H1 (cell line): Measurements from ENCODE around the gene KRT7. TPM values are rescaled to one million over a fixed set of nuclear protein-coding genes. Genes with fewer than 3 reads are reported as not detected.

Experiments
- CTCF ChIA-PET: fragments of 300-600 bp; sonication (Branson Sonifier 250); formaldehyde crosslinking; loops from one replicate; lab custom pipeline; 2021; ENCODE audit not compliant: partially characterized antibody; lab: Charles Lee
- POLR2A ChIA-PET: fragments of 300-600 bp; sonication (Branson Sonifier 250); formaldehyde crosslinking; loops from one replicate; lab custom pipeline; 2021; ENCODE audit warnings: inconsistent platforms; ENCODE audit not compliant: partially characterized antibody; lab: Charles Lee
- DNase-seq, 2 experiments: peaks; one replicate each; pipeline versions ENCODE4 v3.0.0 to v3.0.0-alpha.2; 2010 to 2022; ENCODE audit warnings: low spot score in 2 of 2, low read depth in 1 of 2, mixed read lengths in 1 of 2
- FAIRE-seq: peaks from 2 replicates; lab custom pipeline; 2011; peaks lifted over from hg19 to GRCh38; lab: Jason Lieb, UNC
- H2AFZ ChIP-seq: 2 replicates; pipeline ENCODE4 v1.8.1; 2012; ENCODE audit warnings: low read length, inconsistent platforms
- H2AK5ac ChIP-seq: 2 replicates; pipeline ENCODE4 v1.6.1; 2013; ENCODE audit warnings: low read depth, low read length
- H2BK120ac ChIP-seq: replicated peaks from 2 replicates; pipeline ENCODE3; 2013; ENCODE audit warnings: low read depth, low read length, inconsistent platforms
- H2BK12ac ChIP-seq: 2 replicates; pipeline ENCODE4 v1.6.1; 2013; ENCODE audit warnings: low read depth, low read length
- H2BK15ac ChIP-seq: 2 replicates; pipeline ENCODE4 v1.6.1; 2013; ENCODE audit warnings: low read length
- H2BK20ac ChIP-seq: 2 replicates; pipeline ENCODE4 v1.6.1; 2013; ENCODE audit warnings: low read length
- H2BK5ac ChIP-seq: 2 replicates; pipeline ENCODE4 v1.6.1; 2013; ENCODE audit warnings: low read depth, low read length
- H3K14ac ChIP-seq: 2 replicates; pipeline ENCODE4 v1.6.1; 2013; ENCODE audit warnings: inconsistent platforms; ENCODE audit not compliant: insufficient read length
- H3K18ac ChIP-seq: 2 replicates; pipeline ENCODE4 v1.6.1; 2013; ENCODE audit warnings: low read length; ENCODE audit errors: extremely low read depth
- H3K23ac ChIP-seq: 2 replicates; pipeline ENCODE4 v1.6.1; 2013; ENCODE audit warnings: inconsistent platforms; ENCODE audit not compliant: insufficient read length
- H3K23me2 ChIP-seq: 2 replicates; pipeline ENCODE4 v1.6.1; 2013; ENCODE audit warnings: low read depth, low read length
- H3K27ac ChIP-seq: 2 replicates; pipeline ENCODE4 v1.6.1; 2011; ENCODE audit warnings: low read depth, low read length, inconsistent platforms
- H3K27me3 ChIP-seq, 4 experiments: replicated peaks in 1 of 4; 1 replicate in 1 of 4; 2 replicates in 3 of 4; pipeline versions ENCODE4 v1.6.1 to v1.8.1; 2011 to 2013; ENCODE audit warnings: low read length in 3 of 4, mild to moderate bottlenecking in 3 of 4, inconsistent platforms in 2 of 4, mixed read lengths in 2 of 4, moderate library complexity in 1 of 4; ENCODE audit not compliant: control insufficient read depth in 3 of 4, insufficient read depth in 3 of 4; ENCODE audit errors: extremely low read depth in 1 of 4
- H3K36me3 ChIP-seq, 4 experiments: 2 replicates each; pipeline versions ENCODE4 v1.6.1 to v1.8.1; 2011 to 2013; ENCODE audit warnings: mild to moderate bottlenecking in 4 of 4, low read length in 3 of 4, moderate library complexity in 2 of 4, control low read depth in 1 of 4, inconsistent platforms in 1 of 4; ENCODE audit not compliant: insufficient read depth in 4 of 4, control insufficient read depth in 2 of 4
- H3K4ac ChIP-seq: replicated peaks from 2 replicates; pipeline ENCODE3; 2013; ENCODE audit warnings: low read length, low read depth, mixed read lengths, inconsistent platforms; ENCODE audit not compliant: insufficient read length
- H3K4me1 ChIP-seq, 4 experiments: replicated peaks in 1 of 4; 1 replicate in 1 of 4; 2 replicates in 3 of 4; pipeline versions ENCODE4 v1.6.1 to v1.8.1; 2011 to 2013; ENCODE audit warnings: low read length in 3 of 4, inconsistent platforms in 2 of 4, mixed read lengths in 1 of 4; ENCODE audit not compliant: insufficient read depth in 4 of 4, control insufficient read depth in 3 of 4
- H3K4me2 ChIP-seq, 2 experiments: 2 replicates each; pipeline versions ENCODE4 v1.6.1 to v1.8.1; 2011 to 2013; ENCODE audit warnings: low read depth in 2 of 2, low read length in 2 of 2, control low read depth in 1 of 2, inconsistent platforms in 1 of 2, mild to moderate bottlenecking in 1 of 2; ENCODE audit not compliant: insufficient read depth in 1 of 2
- H3K4me3 ChIP-seq, 4 experiments: fragments of 200-600, 300-600 bp in 1 of 4; sonication (generic), shearing (Covaris generic), sonication (Bioruptor Twin) in 1 of 4; 2 replicates each; pipeline versions ENCODE4 v1.5.1 to v1.8.1; 2011 to 2016; ENCODE audit warnings: low read length in 4 of 4, low read depth in 3 of 4, control low read depth in 2 of 4, inconsistent platforms in 2 of 4, mild to moderate bottlenecking in 2 of 4, mixed read lengths in 1 of 4, moderate library complexity in 1 of 4; ENCODE audit not compliant: insufficient read depth in 2 of 4; ENCODE audit errors: extremely low read depth in 1 of 4
- H3K56ac ChIP-seq: replicated peaks from 2 replicates; pipeline ENCODE3; 2013; ENCODE audit warnings: low read depth, mild to moderate bottlenecking, mixed read lengths, low read length, inconsistent platforms; ENCODE audit not compliant: insufficient read length
- H3K79me1 ChIP-seq: 2 replicates; pipeline ENCODE4 v1.6.1; 2013; ENCODE audit warnings: low read depth, low read length, control low read depth
- H3K79me2 ChIP-seq, 2 experiments: 2 replicates each; pipeline versions ENCODE4 v1.6.1 to v1.8.1; 2012 to 2013; ENCODE audit warnings: low read length in 2 of 2, mild to moderate bottlenecking in 2 of 2, inconsistent platforms in 1 of 2; ENCODE audit not compliant: insufficient read depth in 2 of 2, control insufficient read depth in 1 of 2
- H3K9ac ChIP-seq, 4 experiments: replicated peaks in 1 of 4; 1 replicate in 1 of 4; 2 replicates in 3 of 4; pipeline versions ENCODE4 v1.6.1 to v1.8.1; 2011 to 2013; ENCODE audit warnings: low read depth in 3 of 4, low read length in 3 of 4, control low read depth in 2 of 4, mild to moderate bottlenecking in 2 of 4, moderate library complexity in 2 of 4, inconsistent platforms in 1 of 4; ENCODE audit errors: extremely low read depth in 1 of 4
- H3K9me3 ChIP-seq, 2 experiments: 2 replicates each; pipeline versions ENCODE4 v1.6.1 to v1.8.1; 2012 to 2013; ENCODE audit warnings: mild to moderate bottlenecking in 2 of 2, moderate library complexity in 2 of 2, control low read depth in 1 of 2, inconsistent platforms in 1 of 2, low read depth in 1 of 2, low read length in 1 of 2, mixed read lengths in 1 of 2; ENCODE audit not compliant: insufficient read depth in 2 of 2
- H4K20me1 ChIP-seq, 2 experiments: replicated peaks in 1 of 2; 2 replicates each; pipeline versions ENCODE3 to v1.8.1; 2011 to 2013; ENCODE audit warnings: inconsistent platforms in 2 of 2, low read length in 2 of 2, mild to moderate bottlenecking in 1 of 2; ENCODE audit not compliant: insufficient read depth in 2 of 2, control insufficient read depth in 1 of 2
- H4K5ac ChIP-seq: 2 replicates; pipeline ENCODE4 v1.6.1; 2013; ENCODE audit warnings: low read length, low read depth, mixed read lengths, inconsistent platforms; ENCODE audit not compliant: insufficient read length
- H4K8ac ChIP-seq: 2 replicates; pipeline ENCODE4 v1.8.0; 2013; ENCODE audit warnings: mild to moderate bottlenecking, moderate library complexity, low read length, inconsistent platforms; ENCODE audit not compliant: insufficient read depth; ENCODE audit errors: extremely low read depth
- H4K91ac ChIP-seq: replicated peaks from 2 replicates; pipeline ENCODE3; 2013; ENCODE audit warnings: low read length, mixed read lengths, inconsistent platforms; ENCODE audit not compliant: insufficient read length
- CHD1 ChIP-seq: IDR thresholded peaks from 2 replicates; pipeline ENCODE4 v1.6.1; 2012; ENCODE audit warnings: low read depth, low read length, improper control_type of control experiment
- PHF8 ChIP-seq: fragments of 200-600 bp; sonication (generic); conservative IDR thresholded peaks from 2 replicates; pipeline ENCODE4 v1.7.1; 2012; ENCODE audit warnings: low read depth, mild to moderate bottlenecking, inconsistent platforms, low read length, moderate library complexity
- POLR2AphosphoS5 ChIP-seq: IDR thresholded peaks from 2 replicates; pipeline ENCODE4 v1.6.1; 2011; ENCODE audit warnings: low read depth, low read length
- SIN3A ChIP-seq, 2 experiments: IDR thresholded peaks in 1 of 2; conservative IDR thresholded peaks in 1 of 2; 2 replicates each; pipeline ENCODE4 v1.6.1; 2011 to 2012; ENCODE audit warnings: low read length in 2 of 2, improper control_type of control experiment in 1 of 2, low read depth in 1 of 2, mild to moderate bottlenecking in 1 of 2
- TAF7 ChIP-seq: optimal IDR thresholded peaks from 2 replicates; pipeline ENCODE3; 2011; ENCODE audit warnings: low read depth, mild to moderate bottlenecking, inconsistent platforms, low read length, moderate library complexity, borderline replicate concordance
- WGBS, 2 experiments: shearing (Covaris generic) in 1 of 2; methylation state at CpG; one replicate each; pipeline versions ENCODE4 v1.1.6 to v1.1.7; 2013 to 2015; ENCODE audit warnings: low lambda C conversion rate in 2 of 2, mixed read lengths in 2 of 2, inconsistent platforms in 1 of 2, low coverage in 1 of 2, missing lambda C conversion rate in 1 of 2; ENCODE audit not compliant: insufficient replicate concordance in 2 of 2, insufficient coverage in 1 of 2, insufficient read length in 1 of 2; ENCODE audit errors: extremely low coverage in 1 of 2, missing lambda C conversion rate in 1 of 2; 5-methylcytosine and 5-hydroxymethylcytosine counted together
- polyA plus RNA-seq, 7 experiments: library from polyadenylated mRNA; depleted of rRNA in 3 of 7; stranded (reverse) in 5 of 7; unstranded in 2 of 7; fragments of >200 nt in 5 of 7; fragments of 200-250 nt in 2 of 7; gene quantifications; 1 replicate in 5 of 7; 2 replicates in 1 of 7; 4 replicates in 1 of 7; pipeline versions ENCODE4 v1.2.1 to v1.2.3, GENCODE V29; 2011 to 2013; ENCODE audit warnings: missing spikeins in 2 of 7, mixed read lengths in 2 of 7
- total RNA-seq: library from RNA; stranded (reverse); fragmentation: NEBNext Ultra II Directional; extraction: Animal tissue kit (Norgen Biotek cat#: 25700); gene quantifications from 2 replicates; pipeline ENCODE4 v1.2.1, GENCODE V29; 2021
- TF ChIP-seq, protein P1 (sequence below): IDR thresholded peaks from 2 replicates; pipeline ENCODE4 v1.6.1; 2011; ENCODE audit warnings: low read length, improper control_type of control experiment
- TF ChIP-seq, protein P2 (sequence below): IDR thresholded peaks from 2 replicates; pipeline ENCODE4 v1.6.1; 2012; ENCODE audit warnings: low read length, inconsistent platforms

The KRT7 gene
- total and polyA plus RNA-seq, 2 of the 8 experiments (the other 6 are each of a cell fraction or from before 2014, with no cell fraction given): 13.2 to 19.0 TPM

DNA sequence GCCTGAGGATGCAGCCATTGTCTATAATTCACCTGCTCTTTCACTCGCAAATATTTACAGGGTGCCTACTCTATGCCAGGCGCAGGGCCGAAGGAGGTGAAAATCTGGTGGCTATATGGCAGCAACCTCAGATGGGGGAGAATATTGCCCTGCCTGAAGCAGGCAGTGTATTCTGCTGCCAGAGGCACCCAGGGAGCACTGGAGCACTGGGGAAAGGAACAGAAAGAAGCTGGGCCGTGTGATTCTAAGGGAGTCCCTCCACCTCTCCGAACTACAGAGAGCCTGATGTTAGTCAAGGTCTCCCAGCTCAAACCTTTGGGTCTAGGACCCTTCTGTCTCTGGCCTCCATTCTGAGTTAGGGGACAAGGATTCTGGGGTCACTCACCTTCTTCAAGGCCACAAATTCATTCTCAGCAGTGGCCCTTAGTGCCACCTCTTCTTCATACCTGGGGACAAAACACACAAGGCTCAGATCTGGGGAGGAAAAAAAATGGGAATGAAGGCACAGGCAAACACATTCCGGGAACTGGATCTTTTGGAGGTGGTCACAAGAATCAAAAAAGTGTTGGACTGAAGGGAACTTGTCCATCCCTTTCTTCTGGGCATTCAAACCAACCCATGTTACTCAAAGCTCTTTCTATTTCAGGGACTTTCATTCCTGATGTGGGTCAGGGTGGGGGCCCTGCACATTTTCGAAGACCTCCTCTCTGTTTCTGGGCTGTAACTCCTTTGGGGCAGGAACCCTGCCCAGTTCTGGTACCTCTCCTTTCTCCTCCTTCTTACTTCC lies 22.1 kb downstream of the KRT7 start:
- no peak for FAIRE-seq
- H3K14ac ChIP-seq: no peak overlapping the region
- peaks cover 4% of the 10 kb centered on the region; the same call in 1 of the 2 replicates for H3K23me2 ChIP-seq
- no peak overlapping the region for H3K23ac ChIP-seq
- POLR2A ChIA-PET: interaction anchor here (2.1 kb wide), 1 partner anchor 17 kb away, joined by 6 read pairs; no protein-coding TSS in a partner anchor
- no peak overlapping the region for H4K8ac ChIP-seq
- H2BK20ac ChIP-seq: no peak overlapping the region
- no peak overlapping the region for H4K91ac ChIP-seq
- H3K4me1 ChIP-seq: peaks cover 0 to 2% (median 0%) of the 10 kb centered on the region in 4 experiments; a peak in 2 of 7 replicates
- H2BK12ac ChIP-seq: no peak overlapping the region
- no peak overlapping the region for H4K5ac ChIP-seq
- no peak overlapping the region for H3K56ac ChIP-seq
- no peak overlapping the region for H2BK120ac ChIP-seq
- CTCF ChIA-PET: interaction anchor here (0.6 to 14.6 kb wide), 11 partner anchors 18 to 545 kb away, joined by 3 to 151 read pairs (median 9); partner anchors contain the start of genes KRT7 and SMIM41
- no peaks in the 10 kb centered on the region for H4K20me1 ChIP-seq
- no peak overlapping the region for H2AK5ac ChIP-seq
- no peak overlapping the region for H3K18ac ChIP-seq
- no peaks in the 10 kb centered on the region for H3K36me3 ChIP-seq
- H3K4me3 ChIP-seq: no peak overlapping the region
- no peaks in the 10 kb centered on the region for H3K79me2 ChIP-seq
- H3K4ac ChIP-seq: no peak overlapping the region
- H2AFZ ChIP-seq: no peak overlapping the region
- no peak overlapping the region for H3K4me2 ChIP-seq
- DNase-seq: no peak
- no peaks in the 10 kb centered on the region for H3K79me1 ChIP-seq
- H3K27me3 ChIP-seq: peaks cover 14 to 57% (median 45%) of the 10 kb centered on the region in 4 experiments
- TF ChIP-seq PHF8: no peak
- TF ChIP-seq SIN3A (conservative IDR thresholded peaks at IDR 0.05 in 1 of 2, IDR thresholded peaks at IDR 0.05 in 1 of 2; ENCODE audit: low read depth in 1 of 2, low read length in 2 of 2): no peak
- TF ChIP-seq CHD1: no peak
- TF ChIP-seq POLR2AphosphoS5: no peak
- TF ChIP-seq, protein P1, sequence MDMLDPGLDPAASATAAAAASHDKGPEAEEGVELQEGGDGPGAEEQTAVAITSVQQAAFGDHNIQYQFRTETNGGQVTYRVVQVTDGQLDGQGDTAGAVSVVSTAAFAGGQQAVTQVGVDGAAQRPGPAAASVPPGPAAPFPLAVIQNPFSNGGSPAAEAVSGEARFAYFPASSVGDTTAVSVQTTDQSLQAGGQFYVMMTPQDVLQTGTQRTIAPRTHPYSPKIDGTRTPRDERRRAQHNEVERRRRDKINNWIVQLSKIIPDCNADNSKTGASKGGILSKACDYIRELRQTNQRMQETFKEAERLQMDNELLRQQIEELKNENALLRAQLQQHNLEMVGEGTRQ: no peak
- TF ChIP-seq, protein P2, sequence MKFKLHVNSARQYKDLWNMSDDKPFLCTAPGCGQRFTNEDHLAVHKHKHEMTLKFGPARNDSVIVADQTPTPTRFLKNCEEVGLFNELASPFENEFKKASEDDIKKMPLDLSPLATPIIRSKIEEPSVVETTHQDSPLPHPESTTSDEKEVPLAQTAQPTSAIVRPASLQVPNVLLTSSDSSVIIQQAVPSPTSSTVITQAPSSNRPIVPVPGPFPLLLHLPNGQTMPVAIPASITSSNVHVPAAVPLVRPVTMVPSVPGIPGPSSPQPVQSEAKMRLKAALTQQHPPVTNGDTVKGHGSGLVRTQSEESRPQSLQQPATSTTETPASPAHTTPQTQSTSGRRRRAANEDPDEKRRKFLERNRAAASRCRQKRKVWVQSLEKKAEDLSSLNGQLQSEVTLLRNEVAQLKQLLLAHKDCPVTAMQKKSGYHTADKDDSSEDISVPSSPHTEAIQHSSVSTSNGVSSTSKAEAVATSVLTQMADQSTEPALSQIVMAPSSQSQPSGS: no peak
- TF ChIP-seq TAF7: no peak
- TF ChIP-seq, all 59 proteins: peak for 0
- peaks cover 0 to 2% of the 10 kb centered on the region in 2 experiments; a peak in 2 of 4 replicates for H3K9me3 ChIP-seq
- H2BK5ac ChIP-seq: no peak overlapping the region
- no peak overlapping the region for H2BK15ac ChIP-seq
- H3K9ac ChIP-seq: no peak overlapping the region
- WGBS, 2 experiments: 81% methylated on average over 7 of the region's 7 CpGs; no CpG with 5 or more reads in 1 of the 2 experiments
- no peak overlapping the region for H3K27ac ChIP-seq
